Calu3 (cell line): ENCODE results near the gene GNLY. TPM values are rescaled to one million over a fixed set of nuclear protein-coding genes. Genes with fewer than 3 reads are reported as not detected.

Experiments used
- BruUV-seq: library from RNA; stranded (reverse); fragments of 400-500 nt; replicated peaks from 2 replicates; lab custom pipeline; 2021; lab: Mats Ljungman, UMichigan
- CTCF ChIA-PET: fragments of 300-600 bp; sonication (Branson Sonifier 250); formaldehyde crosslinking; loops from one replicate; lab custom pipeline; 2022; ENCODE audit warnings: antibody characterized with exemption; lab: Charles Lee
- DNase-seq: peaks from one replicate; pipeline ENCODE4 v3.0.0; 2022
- H3K27ac Mint-ChIP-seq: one replicate; pipeline ENCODE4 v1.8.0; 2022; ENCODE audit warnings: mixed read lengths; ENCODE audit not compliant: unreplicated experiment
- H3K27me3 Mint-ChIP-seq: one replicate; pipeline ENCODE4 v1.8.0; 2022; ENCODE audit warnings: mixed read lengths; ENCODE audit not compliant: unreplicated experiment
- H3K36me3 Mint-ChIP-seq: one replicate; pipeline ENCODE4 v1.8.0; 2022; ENCODE audit warnings: mild to moderate bottlenecking, moderate library complexity, mixed read lengths; ENCODE audit not compliant: insufficient read depth, unreplicated experiment
- H3K4me1 Mint-ChIP-seq: one replicate; pipeline ENCODE4 v1.8.0; 2022; ENCODE audit warnings: mild to moderate bottlenecking, low read depth, mixed read lengths; ENCODE audit not compliant: unreplicated experiment
- H3K4me3 Mint-ChIP-seq: one replicate; pipeline ENCODE4 v1.8.0; 2022; ENCODE audit warnings: mild to moderate bottlenecking, low read depth, moderate library complexity, mixed read lengths; ENCODE audit not compliant: unreplicated experiment
- H3K9me3 Mint-ChIP-seq: one replicate; pipeline ENCODE4 v1.8.0; 2022; ENCODE audit warnings: low read depth, mixed read lengths; ENCODE audit not compliant: unreplicated experiment
- intact Hi-C: fragments of 100-400 bp; cut with micrococcal nuclease; formaldehyde crosslinking; loops from one replicate; pipeline ENCODE4 v1.10.0; 2022; ENCODE audit not compliant: unreplicated experiment
- total RNA-seq: library from RNA; stranded (reverse); gene quantifications from 2 replicates; pipeline ENCODE4 v1.2.3, GENCODE V29; 2022
- TF ChIP-seq, protein P1 (sequence below): fragments of 200-600 bp; IDR thresholded peaks from one replicate; pipeline ENCODE4 v1.8.0; 2022; ENCODE audit warnings: antibody characterized with exemption; ENCODE audit not compliant: unreplicated experiment

Gene GNLY
- total RNA-seq, 1 experiment from 2014 or later = not detected

DNA sequence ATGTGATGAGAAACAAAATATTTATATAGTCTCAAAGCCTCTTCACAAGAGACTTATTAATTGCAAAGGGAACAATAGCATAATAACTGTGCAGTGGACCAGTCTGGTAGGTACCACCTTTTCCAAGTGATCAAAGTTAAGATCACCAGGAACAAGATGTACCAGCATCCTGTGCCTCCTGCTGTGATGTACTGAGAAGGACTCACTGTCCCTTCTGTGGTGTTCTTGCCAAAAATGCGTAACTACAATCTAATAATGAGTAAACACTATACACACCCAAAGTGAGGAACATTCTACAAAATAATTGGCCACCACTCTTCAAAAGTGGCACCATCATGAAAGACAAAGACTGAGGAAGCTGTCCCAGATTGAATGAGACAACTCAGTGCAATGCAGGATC lies 14.5 kb downstream of the GNLY start:
- BruUV-seq = no TSS peak
- Mint-ChIP-seq H3K27ac (no peak overlapping the region), H3K36me3 (no peaks in the 10 kb centered on the region), H3K27me3 (no peaks in the 10 kb centered on the region), H3K9me3 (peaks cover 3% of the 10 kb centered on the region), H3K4me1 (peaks cover 31% of the 10 kb centered on the region), H3K4me3 (no peak overlapping the region)
- intact Hi-C loops = loop anchor here (5.0 kb wide), 1 partner anchor 61 kb away; no protein-coding TSS in a partner anchor
- CTCF ChIA-PET = no interaction called here
- no peak for DNase-seq
- TF ChIP-seq, protein P1, sequence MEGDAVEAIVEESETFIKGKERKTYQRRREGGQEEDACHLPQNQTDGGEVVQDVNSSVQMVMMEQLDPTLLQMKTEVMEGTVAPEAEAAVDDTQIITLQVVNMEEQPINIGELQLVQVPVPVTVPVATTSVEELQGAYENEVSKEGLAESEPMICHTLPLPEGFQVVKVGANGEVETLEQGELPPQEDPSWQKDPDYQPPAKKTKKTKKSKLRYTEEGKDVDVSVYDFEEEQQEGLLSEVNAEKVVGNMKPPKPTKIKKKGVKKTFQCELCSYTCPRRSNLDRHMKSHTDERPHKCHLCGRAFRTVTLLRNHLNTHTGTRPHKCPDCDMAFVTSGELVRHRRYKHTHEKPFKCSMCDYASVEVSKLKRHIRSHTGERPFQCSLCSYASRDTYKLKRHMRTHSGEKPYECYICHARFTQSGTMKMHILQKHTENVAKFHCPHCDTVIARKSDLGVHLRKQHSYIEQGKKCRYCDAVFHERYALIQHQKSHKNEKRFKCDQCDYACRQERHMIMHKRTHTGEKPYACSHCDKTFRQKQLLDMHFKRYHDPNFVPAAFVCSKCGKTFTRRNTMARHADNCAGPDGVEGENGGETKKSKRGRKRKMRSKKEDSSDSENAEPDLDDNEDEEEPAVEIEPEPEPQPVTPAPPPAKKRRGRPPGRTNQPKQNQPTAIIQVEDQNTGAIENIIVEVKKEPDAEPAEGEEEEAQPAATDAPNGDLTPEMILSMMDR = no peak

DNA sequence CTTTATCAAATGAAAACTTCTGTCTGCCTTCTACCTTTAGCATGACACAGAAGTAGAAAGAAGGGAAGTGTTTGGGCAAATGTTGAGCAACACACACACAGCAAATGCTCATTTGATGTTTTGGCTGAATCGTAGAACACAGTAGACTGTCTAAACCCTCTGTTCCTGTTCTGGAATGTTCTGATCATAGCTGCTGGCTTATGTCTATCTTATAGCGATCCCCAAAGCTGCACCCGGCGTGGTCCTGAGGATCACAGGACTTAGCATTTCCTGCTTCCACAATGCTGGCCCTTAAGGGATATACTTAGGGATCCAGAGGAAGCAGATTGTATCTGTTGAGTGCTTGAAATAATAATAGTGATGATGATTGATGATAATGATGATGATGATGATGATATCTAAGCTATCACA lies 15.2 kb downstream of the GNLY start:
- BruUV-seq = no TSS peak
- CTCF ChIA-PET = interaction anchor here (0.5 to 0.7 kb wide), 2 partner anchors 30 to 111 kb away, joined by 4 to 5 read pairs; no protein-coding TSS in a partner anchor
- H3K27me3 Mint-ChIP-seq = no peaks in the 10 kb centered on the region
- DNase-seq = no peak
- intact Hi-C loops = loop anchor here (5.0 kb wide), 1 partner anchor 62 kb away; no protein-coding TSS in a partner anchor
- no peak overlapping the region for H3K4me3 Mint-ChIP-seq
- H3K36me3 Mint-ChIP-seq = no peaks in the 10 kb centered on the region
- peaks cover 29% of the 10 kb centered on the region for H3K4me1 Mint-ChIP-seq
- TF ChIP-seq, protein P1 = no peak
- H3K27ac Mint-ChIP-seq = no peak overlapping the region
- peaks cover 3% of the 10 kb centered on the region for H3K9me3 Mint-ChIP-seq

DNA sequence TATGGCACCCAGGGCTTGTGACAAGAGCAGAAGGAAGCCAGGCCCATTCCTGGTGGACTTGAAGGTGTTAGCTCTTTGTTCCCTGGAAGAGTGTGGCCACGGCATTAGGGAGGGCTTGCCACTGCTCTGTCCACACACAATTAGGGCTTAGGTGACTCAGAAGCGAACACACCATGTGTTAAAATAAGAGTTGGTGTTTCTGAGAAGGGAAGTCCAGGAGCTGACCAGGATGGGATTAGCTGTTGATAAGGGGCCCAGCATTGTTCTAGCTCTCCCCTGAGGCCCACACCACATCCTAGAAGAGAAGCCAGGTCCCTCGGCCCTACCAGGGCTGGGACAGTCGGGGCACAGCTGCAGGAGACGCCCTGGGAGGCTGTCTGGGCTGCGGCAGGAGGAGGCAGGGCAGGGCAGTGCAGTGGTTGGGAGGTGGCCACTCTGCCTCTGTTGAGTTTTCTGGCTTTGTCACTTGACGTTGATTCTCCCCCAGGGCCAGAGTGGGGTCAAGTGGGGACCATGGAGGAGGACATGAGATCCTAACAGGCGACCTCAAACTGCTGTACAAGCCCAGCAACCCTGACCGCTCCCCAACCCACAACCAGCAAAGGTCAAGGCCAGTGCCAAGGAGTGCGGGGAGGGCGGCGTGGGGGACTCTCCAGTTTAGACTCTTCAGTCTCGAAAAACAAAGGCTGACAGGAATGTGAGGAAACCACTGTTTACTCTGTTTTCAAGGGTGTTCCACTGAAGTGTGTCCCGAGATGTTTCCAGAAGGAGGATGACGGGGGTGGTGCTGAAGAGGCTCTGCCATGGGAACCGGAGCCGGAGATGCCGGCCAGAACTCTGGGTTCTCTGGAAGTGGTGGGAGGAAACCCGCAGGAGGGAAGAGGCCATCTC lies 16.8 kb downstream of the GNLY start:
- no peak for DNase-seq
- intact Hi-C loops = no loop called here
- Mint-ChIP-seq H3K9me3 (no peaks in the 10 kb centered on the region), H3K27me3 (no peaks in the 10 kb centered on the region), H3K27ac (no peak overlapping the region), H3K4me3 (no peak overlapping the region), H3K4me1 (peaks cover 14% of the 10 kb centered on the region), H3K36me3 (no peaks in the 10 kb centered on the region)
- CTCF ChIA-PET = no interaction called here
- no TSS peak for BruUV-seq
- TF ChIP-seq, protein P1 = no peak

DNA sequence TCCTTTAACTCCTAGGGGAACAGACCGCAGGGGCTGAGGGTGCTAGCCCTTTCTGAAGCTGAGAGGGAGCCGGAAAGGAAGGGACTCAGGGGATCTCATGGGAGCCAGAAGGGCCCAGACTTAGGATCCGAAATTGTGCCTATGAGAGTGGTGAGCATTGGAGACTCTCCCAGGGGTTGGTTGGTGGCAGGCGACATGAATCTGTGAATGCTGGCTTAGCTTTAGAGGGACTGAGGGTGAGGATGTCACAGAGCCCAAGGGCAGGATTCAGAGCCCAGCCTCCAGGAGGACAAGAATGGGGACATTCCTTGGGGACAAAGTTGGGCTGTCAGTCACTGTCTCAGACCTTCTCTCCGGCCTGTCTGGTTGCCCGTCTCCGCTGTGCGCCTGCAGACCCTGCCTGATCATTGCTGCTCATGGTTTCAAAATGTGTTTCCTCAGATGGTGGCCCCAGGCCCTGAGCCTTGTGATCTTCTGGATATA lies 17.5 kb downstream of the GNLY start:
- no peaks in the 10 kb centered on the region for H3K27me3 Mint-ChIP-seq
- no TSS peak for BruUV-seq
- DNase-seq = no peak
- H3K4me1 Mint-ChIP-seq = peaks cover 11% of the 10 kb centered on the region
- H3K36me3 Mint-ChIP-seq = no peaks in the 10 kb centered on the region
- H3K4me3 Mint-ChIP-seq = no peak overlapping the region
- intact Hi-C loops = no loop called here
- H3K9me3 Mint-ChIP-seq = no peaks in the 10 kb centered on the region
- H3K27ac Mint-ChIP-seq = no peak overlapping the region
- CTCF ChIA-PET = no interaction called here
- TF ChIP-seq, protein P1 = no peak
